HG03135 (cell line): Measurements from ENCODE around the gene NET1.

Experiments
- ATAC-seq: cut with Tn5 transposase; IDR thresholded peaks from one replicate; pipeline ENCODE4 v1.9.1; 2021; ENCODE audit warnings: mild to moderate bottlenecking, moderate library complexity; ENCODE audit not compliant: unreplicated experiment

Gene NET1

GRCh38 chr10:5479481-5480161, 67.3 kb downstream of the NET1 start:
- no peak for ATAC-seq

- no peak for ATAC-seq
Measured at GRCh38 chr10:5480162-5480941, 68.0 kb downstream of the NET1 start.

GRCh38 chr10:5481121-5481520, 68.8 kb downstream of the NET1 start:
- ATAC-seq = no peak

GRCh38 chr10:5482016-5482415, 69.7 kb downstream of the NET1 start:
- ATAC-seq = no peak

GRCh38 chr10:5484205-5484604, 71.8 kb downstream of the NET1 start:
- no peak for ATAC-seq

- ATAC-seq = no peak
Measured at GRCh38 chr10:5485290-5485689, 72.9 kb downstream of the NET1 start.

- ATAC-seq = no peak
Measured at GRCh38 chr10:5485948-5486852, 73.8 kb downstream of the NET1 start.

- no peak for ATAC-seq
Measured at GRCh38 chr10:5486853-5487235, 74.5 kb downstream of the NET1 start.

GRCh38 chr10:5488272-5489161, 76.2 kb downstream of the NET1 start:
- ATAC-seq = no peak

- ATAC-seq = no peak
Measured at GRCh38 chr10:5490032-5490431, 77.7 kb downstream of the NET1 start.

- ATAC-seq = no peak
Measured at GRCh38 chr10:5490698-5491464, 78.5 kb downstream of the NET1 start.

GRCh38 chr10:5491477-5491876, 79.1 kb downstream of the NET1 start:
- no peak for ATAC-seq

GRCh38 chr10:5492322-5492855, 80.0 kb downstream of the NET1 start:
- ATAC-seq = no peak

- no peak for ATAC-seq
Measured at GRCh38 chr10:5492929-5493576, 80.7 kb downstream of the NET1 start.

GRCh38 chr10:5493691-5494090, 81.3 kb downstream of the NET1 start:
- ATAC-seq = no peak

GRCh38 chr10:5494611-5495010, 82.3 kb downstream of the NET1 start:
- ATAC-seq = no peak

GRCh38 chr10:5496261-5497250, 84.2 kb downstream of the NET1 start:
- no peak for ATAC-seq

GRCh38 chr10:5497289-5497688, 84.9 kb downstream of the NET1 start:
- ATAC-seq = no peak
